HepG2 (cell line): Measurements from ENCODE around the gene SPON2. TPM values are rescaled to one million over a fixed set of nuclear protein-coding genes. Genes with fewer than 3 reads are reported as not detected.

ENCODE experiments used
- AGO1 ChIP-seq: fragments of 200-400 bp; formaldehyde crosslinking; IDR thresholded peaks from 2 replicates; pipeline ENCODE4 v1.6.1; 2017; ENCODE audit warnings: mild to moderate bottlenecking, low read depth, low read length, moderate library complexity; ENCODE audit not compliant: poor library complexity, severe bottlenecking
- ARID3A ChIP-seq: IDR thresholded peaks from 2 replicates; pipeline ENCODE4 v1.6.1; 2012; ENCODE audit warnings: low read depth, low read length, improper control_type of control experiment
- ARNT ChIP-seq: fragments of 450-650 bp; IDR thresholded peaks from 2 replicates; pipeline ENCODE4 v1.6.1; 2017
- ATF1 ChIP-seq: IDR thresholded peaks from 2 replicates; pipeline ENCODE4 v1.6.1; 2016; ENCODE audit warnings: mild to moderate bottlenecking, control low read depth
- EHMT2 ChIP-seq: fragments of 200-600 bp; sonication (generic); IDR thresholded peaks from 2 replicates; pipeline ENCODE4 v1.7.0; 2017; ENCODE audit warnings: antibody characterized with exemption, low read depth, low read length, borderline replicate concordance
- GATAD1 ChIP-seq: IDR thresholded peaks from 2 replicates; pipeline ENCODE4 v1.6.1; 2016; ENCODE audit warnings: missing genetic modification reagents, missing compliant biosample characterization
- GATAD2A ChIP-seq: IDR thresholded peaks from 2 replicates; pipeline ENCODE4 v1.6.1; 2016
- HOXA7 ChIP-seq: sonication (generic); formaldehyde crosslinking; IDR thresholded peaks from 2 replicates; pipeline ENCODE4 v1.8.1; 2022; ENCODE audit warnings: mild to moderate bottlenecking, missing genetic modification reagents, moderate library complexity
- JUND ChIP-seq: sonication (generic); formaldehyde crosslinking; IDR thresholded peaks from 2 replicates; pipeline ENCODE4 v1.8.0; 2022; ENCODE audit warnings: mild to moderate bottlenecking, missing genetic modification reagents
- KDM5B ChIP-seq: sonication (generic); formaldehyde crosslinking; IDR thresholded peaks from 2 replicates; pipeline ENCODE4 v1.4.0; 2020; ENCODE audit warnings: missing genetic modification reagents, mild to moderate bottlenecking, borderline replicate concordance
- MBD4 ChIP-seq: IDR thresholded peaks from 2 replicates; pipeline ENCODE4 v1.6.1; 2012; ENCODE audit warnings: low read length, inconsistent platforms, borderline replicate concordance
- MEIS2 ChIP-seq: sonication (generic); formaldehyde crosslinking; IDR thresholded peaks from 2 replicates; pipeline ENCODE4 v1.9.0; 2021; ENCODE audit warnings: mild to moderate bottlenecking, missing genetic modification reagents
- MXD4 ChIP-seq: IDR thresholded peaks from 2 replicates; pipeline ENCODE4 v1.6.1; 2016; ENCODE audit warnings: mild to moderate bottlenecking, missing biosample characterization, missing genetic modification reagents
- NFYC ChIP-seq: IDR thresholded peaks from 2 replicates; pipeline ENCODE4 v1.6.1; 2016; ENCODE audit warnings: missing genetic modification reagents, missing compliant biosample characterization
- RAD51 ChIP-seq: fragments of 450-650 bp; IDR thresholded peaks from 2 replicates; pipeline ENCODE4 v1.6.1; 2016; ENCODE audit warnings: borderline replicate concordance
- SRSF9 ChIP-seq: fragments of 200-400 bp; formaldehyde crosslinking; IDR thresholded peaks from 2 replicates; pipeline ENCODE4 v1.6.1; 2018; ENCODE audit warnings: borderline replicate concordance, mild to moderate bottlenecking, low read depth, low read length; ENCODE audit not compliant: insufficient read depth, poor library complexity, severe bottlenecking
- STAG1 ChIP-seq: sonication (generic); formaldehyde crosslinking; IDR thresholded peaks from 2 replicates; pipeline ENCODE4 v1.4.0; 2020; ENCODE audit warnings: missing genetic modification reagents
- TMF1 ChIP-seq: sonication (generic); formaldehyde crosslinking; IDR thresholded peaks from 2 replicates; pipeline ENCODE4 v1.8.1; 2022; ENCODE audit warnings: low read depth, missing genetic modification reagents
- ZC3H13 ChIP-seq: sonication (generic); formaldehyde crosslinking; IDR thresholded peaks from 2 replicates; pipeline ENCODE4 v1.8.1; 2023; ENCODE audit warnings: mild to moderate bottlenecking, missing genetic modification reagents, moderate library complexity
- ZNF136 ChIP-seq: sonication (generic); formaldehyde crosslinking; IDR thresholded peaks from 2 replicates; pipeline ENCODE4 v1.8.1; 2022; ENCODE audit warnings: low read depth, mild to moderate bottlenecking, moderate library complexity, missing genetic modification reagents
- ZNF143 ChIP-seq: sonication (generic); formaldehyde crosslinking; IDR thresholded peaks from 2 replicates; pipeline ENCODE4 v1.4.0; 2020; ENCODE audit warnings: missing genetic modification reagents
- ZNF276 ChIP-seq: sonication (generic); formaldehyde crosslinking; IDR thresholded peaks from 2 replicates; pipeline ENCODE4 v1.4.0; 2020; ENCODE audit warnings: mild to moderate bottlenecking, low read depth, missing genetic modification reagents
- ZNF552 ChIP-seq: sonication (generic); formaldehyde crosslinking; IDR thresholded peaks from 2 replicates; pipeline ENCODE4 v1.9.0; 2022; ENCODE audit warnings: missing genetic modification reagents, mild to moderate bottlenecking, borderline replicate concordance
- ZNF563 ChIP-seq: sonication (generic); formaldehyde crosslinking; IDR thresholded peaks from 2 replicates; pipeline ENCODE4 v1.8.0; 2022; ENCODE audit warnings: mild to moderate bottlenecking, moderate library complexity, missing genetic modification reagents
- ZNF644 ChIP-seq: IDR thresholded peaks from 2 replicates; pipeline ENCODE4 v1.6.1; 2016; ENCODE audit warnings: low read depth
- polyA plus RNA-seq, 8 experiments: library from polyadenylated mRNA; depleted of rRNA in 3 of 8; stranded (reverse) in 7 of 8; unstranded in 1 of 8; fragments of >200 nt; fragmentation: Illumina TruSeq in 4 of 8; extraction: Trizol in 4 of 8; gene quantifications; 2 replicates each; pipeline versions ENCODE4 v1.2.1 to v1.2.3, GENCODE V29; 2011 to 2016; ENCODE audit warnings: low read depth in 4 of 8, missing spikeins in 1 of 8, mixed read lengths in 1 of 8; ENCODE audit not compliant: insufficient read depth in 1 of 8
- total RNA-seq, 5 experiments: library from RNA; depleted of rRNA; stranded (reverse); fragments of >200 nt; fragmentation: Illumina TruSeq; extraction: Trizol; gene quantifications; 2 replicates each; pipeline ENCODE4 v1.2.3, GENCODE V29; 2016; ENCODE audit warnings: low read depth in 1 of 5
- TF ChIP-seq, protein P1 (sequence below), 2 experiments: sonication (generic) in 1 of 2; formaldehyde crosslinking in 1 of 2; IDR thresholded peaks; 2 replicates each; pipeline versions ENCODE4 v1.5.1 to v1.6.1; 2011 to 2020; ENCODE audit warnings: borderline replicate concordance in 1 of 2, low read depth in 1 of 2, low read length in 1 of 2, mild to moderate bottlenecking in 1 of 2, missing genetic modification reagents in 1 of 2, moderate library complexity in 1 of 2

Gene SPON2
- total and polyA plus RNA-seq, 2 of the 13 experiments (the other 11 are each of a cell fraction or from before 2014, with no cell fraction given) = 17.4 to 55.2 TPM

GRCh38 chr4:1204828-1205585, 32.6 kb upstream of the SPON2 start (continued):
- TF ChIP-seq STAG1 (CRISPR knock-in tag) = no peak
- peak; percentile 71 for TF ChIP-seq KDM5B (CRISPR knock-in tag)
- TF ChIP-seq ZNF552 (CRISPR knock-in tag) = 0 out of 2 replicates have a peak, but pooled peaks have one; percentile 68
- no peak for TF ChIP-seq ATF1
- no peak for TF ChIP-seq HOXA7 (CRISPR knock-in tag)
- TF ChIP-seq GATAD2A (CRISPR knock-in tag) = peak; percentile 88
- TF ChIP-seq ZNF276 (CRISPR knock-in tag) = peak; percentile 81; the same call in 1 of the 2 replicates
- TF ChIP-seq SRSF9 = no peak
- TF ChIP-seq MBD4 = no peak
- TF ChIP-seq GATAD1 = peak; percentile 72
- peak; percentile 79; the same call in 1 of the 2 replicates for TF ChIP-seq ZNF136 (CRISPR knock-in tag)
- peak; percentile 46; the same call in 1 of the 2 replicates for TF ChIP-seq TMF1 (CRISPR knock-in tag)
- TF ChIP-seq AGO1 = no peak
- peak; percentile 86 for TF ChIP-seq MXD4 (CRISPR knock-in tag)
- TF ChIP-seq, protein P1, sequence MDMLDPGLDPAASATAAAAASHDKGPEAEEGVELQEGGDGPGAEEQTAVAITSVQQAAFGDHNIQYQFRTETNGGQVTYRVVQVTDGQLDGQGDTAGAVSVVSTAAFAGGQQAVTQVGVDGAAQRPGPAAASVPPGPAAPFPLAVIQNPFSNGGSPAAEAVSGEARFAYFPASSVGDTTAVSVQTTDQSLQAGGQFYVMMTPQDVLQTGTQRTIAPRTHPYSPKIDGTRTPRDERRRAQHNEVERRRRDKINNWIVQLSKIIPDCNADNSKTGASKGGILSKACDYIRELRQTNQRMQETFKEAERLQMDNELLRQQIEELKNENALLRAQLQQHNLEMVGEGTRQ (IDR thresholded peaks at IDR 0.05; ENCODE audit: low read depth, low read length) = no peak
- TF ChIP-seq, protein P1 (CRISPR knock-in tag; IDR thresholded peaks at IDR 0.05; ENCODE audit: borderline replicate concordance) = peak; percentile 58
- TF ChIP-seq MEIS2 = 0 out of 2 replicates have a peak, but pooled peaks have one; percentile 53
- TF ChIP-seq RAD51 = no peak
- no peak for TF ChIP-seq JUND (CRISPR knock-in tag)
- no peak for TF ChIP-seq ZNF563 (CRISPR knock-in tag)
- no peak for TF ChIP-seq ARNT
- TF ChIP-seq ZNF644 (CRISPR knock-in tag) = no peak
- no peak; the same call in 1 of the 2 replicates for TF ChIP-seq ZNF143 (CRISPR knock-in tag)
- no peak for TF ChIP-seq ARID3A
- TF ChIP-seq NFYC = no peak
- TF ChIP-seq EHMT2 = no peak
- peak; percentile 83; the same call in 1 of the 2 replicates for TF ChIP-seq ZC3H13 (CRISPR knock-in tag)
